22Rv1 (cell line): ENCODE measurements around the gene TCN2.

Experiments
- H3K27ac ChIP-seq: fragments of 450-650 bp; 2 replicates; pipeline ENCODE4 v1.5.1; 2017
- CTCF ChIP-seq: fragments of 450-650 bp; IDR thresholded peaks from 2 replicates; pipeline ENCODE4 v1.5.1; 2017; ENCODE audit warnings: mild to moderate bottlenecking
- ZFX ChIP-seq: fragments of 450-650 bp; IDR thresholded peaks from 2 replicates; pipeline ENCODE4 v1.6.1; 2017; ENCODE audit warnings: antibody characterized with exemption, borderline replicate concordance

TCN2 gene

GRCh38 chr22:30636226-30637077, 29.5 kb downstream of the TCN2 start:
- no peak for TF ChIP-seq CTCF
- TF ChIP-seq ZFX = no peak
- H3K27ac ChIP-seq = peak overlapping the region; percentile 56

DNA sequence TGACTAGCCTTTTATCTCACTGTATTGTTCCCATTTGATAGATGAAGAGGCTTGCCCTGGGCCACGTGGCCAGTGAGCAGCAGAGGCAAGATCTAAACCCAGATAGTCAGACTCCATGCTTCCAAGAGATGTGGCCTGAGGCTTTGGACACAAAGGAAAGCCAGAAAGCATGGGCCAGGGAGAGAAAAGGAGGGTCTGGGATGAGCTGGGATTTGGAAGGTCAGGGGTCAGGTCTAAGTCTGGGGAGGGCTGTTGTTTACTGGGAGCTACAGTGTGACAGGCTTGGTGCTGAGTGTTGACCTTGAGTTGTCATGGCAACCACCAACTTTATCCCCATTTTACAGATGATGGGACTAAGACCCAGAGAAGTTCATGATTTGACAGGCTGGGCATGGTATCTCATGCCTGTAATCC, 30.7 kb downstream of the TCN2 start:
- TF ChIP-seq CTCF (no peak), ZFX (no peak)
- no peak overlapping the region for H3K27ac ChIP-seq

GRCh38 chr22:30640361-30640760, 33.4 kb downstream of the TCN2 start:
- TF ChIP-seq ZFX (no peak), CTCF (no peak)
- no peak overlapping the region for H3K27ac ChIP-seq

DNA sequence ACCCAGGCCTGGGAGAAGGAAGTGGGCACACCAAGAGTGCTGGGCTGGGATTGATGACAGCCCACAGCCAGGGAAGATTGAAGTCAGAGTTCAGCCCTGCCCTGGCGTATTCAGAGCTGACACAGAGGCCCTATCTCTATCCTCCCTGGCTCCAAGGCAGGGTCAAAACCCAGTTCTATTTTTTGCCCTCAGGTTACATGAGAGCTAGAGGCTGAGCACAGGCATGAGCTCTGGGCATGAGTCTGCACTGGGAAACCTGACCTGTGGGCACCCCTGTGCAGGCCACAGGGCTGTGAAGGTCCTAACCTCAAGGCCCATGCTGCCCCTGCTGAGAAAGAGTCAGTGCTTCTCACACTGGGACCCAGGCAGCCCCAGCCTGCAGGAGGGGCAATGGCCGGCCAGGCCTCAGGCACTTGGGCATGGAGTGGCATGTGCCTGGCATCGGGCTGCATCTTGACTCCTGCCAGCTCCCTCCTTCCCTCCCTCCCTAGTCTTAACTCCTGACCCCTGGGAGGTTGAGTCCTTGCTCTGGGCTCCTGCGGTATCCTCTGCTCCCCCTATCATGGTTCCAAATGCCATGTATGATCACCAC, 34.0 kb downstream of the TCN2 start:
- no peak for TF ChIP-seq ZFX
- no peak for TF ChIP-seq CTCF
- no peak overlapping the region for H3K27ac ChIP-seq

DNA sequence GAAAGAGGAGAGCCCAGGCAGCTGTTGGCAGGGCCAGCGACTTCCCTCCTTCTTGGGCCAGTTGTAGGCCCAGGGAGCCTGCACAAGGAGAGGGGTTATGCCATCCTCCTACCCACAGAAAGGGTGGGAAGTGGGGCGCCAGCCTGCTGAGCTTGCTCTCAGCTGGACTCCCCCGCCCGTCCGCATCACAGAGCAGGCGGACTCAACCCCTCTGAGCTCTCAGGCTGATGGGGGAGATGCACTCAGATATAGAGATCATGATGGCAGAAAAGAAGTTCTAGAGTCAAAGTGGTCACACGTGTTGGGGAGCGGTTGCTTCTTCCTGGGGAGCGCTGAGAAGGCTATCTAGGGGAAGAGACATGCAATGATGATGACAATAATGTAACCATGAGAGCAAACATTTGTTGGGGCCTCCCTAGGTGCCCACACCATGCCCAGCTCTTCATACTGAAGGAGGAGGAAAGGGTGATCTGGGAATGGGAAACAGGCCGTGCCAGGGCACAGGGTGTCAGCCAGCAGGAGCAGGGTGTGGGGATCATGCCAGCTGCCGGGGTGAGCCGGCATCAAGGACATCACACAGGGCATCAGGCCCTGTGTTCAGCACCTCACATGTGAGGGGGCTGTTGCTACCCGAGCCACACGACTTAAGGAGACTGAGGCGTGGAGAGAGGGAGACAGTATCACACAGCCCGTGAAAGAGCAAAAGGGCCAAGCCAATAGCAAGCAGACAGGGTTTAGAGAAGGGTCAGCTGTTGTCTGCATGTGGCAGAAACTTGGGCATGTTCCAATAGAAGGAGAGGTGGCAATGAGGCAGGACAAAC, 36.3 kb downstream of the TCN2 start:
- no peak for TF ChIP-seq CTCF
- H3K27ac ChIP-seq = no peak overlapping the region

DNA sequence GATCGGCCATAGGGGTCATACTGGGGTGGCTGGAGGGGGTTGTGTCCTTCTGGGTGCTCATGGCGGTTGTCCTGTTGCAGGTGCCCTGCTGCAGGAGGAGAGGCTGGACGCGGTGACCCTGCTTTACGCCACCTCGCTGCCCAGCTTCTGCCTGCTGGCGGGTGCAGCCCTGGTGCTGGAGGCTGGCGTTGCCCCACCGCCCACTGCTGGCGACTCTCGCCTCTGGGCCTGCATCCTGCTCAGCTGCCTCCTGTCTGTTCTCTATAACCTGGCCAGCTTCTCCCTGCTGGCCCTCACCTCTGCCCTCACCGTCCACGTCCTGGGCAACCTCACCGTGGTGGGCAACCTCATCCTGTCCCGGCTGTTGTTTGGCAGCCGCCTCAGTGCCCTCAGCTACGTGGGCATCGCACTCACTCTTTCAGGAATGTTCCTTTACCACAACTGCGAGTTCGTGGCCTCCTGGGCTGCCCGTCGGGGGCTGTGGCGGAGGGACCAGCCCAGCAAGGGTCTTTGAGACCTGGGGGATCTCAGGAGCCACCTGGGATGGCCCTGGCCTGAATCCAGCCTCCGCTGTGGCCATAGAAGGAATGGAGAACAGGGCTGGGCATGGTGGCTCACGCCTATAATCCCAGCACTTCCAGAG, 39.7 kb downstream of the TCN2 start:
- H3K27ac ChIP-seq = no peak overlapping the region
- no peak for TF ChIP-seq CTCF
- no peak for TF ChIP-seq ZFX
